Adrenal gland (tissue), 5 donors: ENCODE measurements around the gene DCAF7.

ENCODE experiments used
- POLR2A ChIP-seq, 2 donors: fragments of 450-650 bp; IDR thresholded peaks; one replicate each; pipeline ENCODE4 v1.6.1; 2017; ENCODE audit warnings: antibody characterized with exemption in 2 of 2, mild to moderate bottlenecking in 2 of 2, moderate library complexity in 1 of 2
- TF ChIP-seq, protein P1 (sequence below), 6 experiments: fragments of 450-650 bp in 4 of 6; fragments of 200-600 bp in 2 of 6; sonication (generic) in 1 of 6; IDR thresholded peaks; 1 replicate in 5 of 6; 2 replicates in 1 of 6; pipeline versions ENCODE4 v1.5.1 to v1.8.0; 2016 to 2021; ENCODE audit warnings: antibody characterized with exemption in 6 of 6, mild to moderate bottlenecking in 2 of 6, moderate library complexity in 1 of 6
- donor health status: DM: no; HTN: no; CAD: no.

DNA sequence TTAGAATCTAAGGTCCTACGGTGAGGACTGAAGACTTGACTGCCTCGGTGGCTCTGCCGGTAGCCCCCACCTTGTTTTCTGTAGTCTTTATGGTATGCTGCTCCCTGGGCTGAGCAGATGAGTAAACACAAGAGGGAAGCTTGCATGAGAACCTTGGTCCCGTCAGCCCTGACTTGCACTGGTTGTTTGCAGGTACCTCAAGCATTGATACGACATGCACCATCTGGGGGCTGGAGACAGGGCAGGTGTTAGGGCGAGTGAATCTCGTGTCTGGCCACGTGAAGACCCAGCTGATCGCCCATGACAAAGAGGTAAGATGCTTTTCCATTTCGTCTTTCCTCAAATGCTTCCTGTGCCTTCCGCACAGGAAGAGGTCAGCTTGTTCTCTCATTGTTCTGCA, 29.4 kb downstream of the DCAF7 start:
- TF ChIP-seq, protein P1, sequence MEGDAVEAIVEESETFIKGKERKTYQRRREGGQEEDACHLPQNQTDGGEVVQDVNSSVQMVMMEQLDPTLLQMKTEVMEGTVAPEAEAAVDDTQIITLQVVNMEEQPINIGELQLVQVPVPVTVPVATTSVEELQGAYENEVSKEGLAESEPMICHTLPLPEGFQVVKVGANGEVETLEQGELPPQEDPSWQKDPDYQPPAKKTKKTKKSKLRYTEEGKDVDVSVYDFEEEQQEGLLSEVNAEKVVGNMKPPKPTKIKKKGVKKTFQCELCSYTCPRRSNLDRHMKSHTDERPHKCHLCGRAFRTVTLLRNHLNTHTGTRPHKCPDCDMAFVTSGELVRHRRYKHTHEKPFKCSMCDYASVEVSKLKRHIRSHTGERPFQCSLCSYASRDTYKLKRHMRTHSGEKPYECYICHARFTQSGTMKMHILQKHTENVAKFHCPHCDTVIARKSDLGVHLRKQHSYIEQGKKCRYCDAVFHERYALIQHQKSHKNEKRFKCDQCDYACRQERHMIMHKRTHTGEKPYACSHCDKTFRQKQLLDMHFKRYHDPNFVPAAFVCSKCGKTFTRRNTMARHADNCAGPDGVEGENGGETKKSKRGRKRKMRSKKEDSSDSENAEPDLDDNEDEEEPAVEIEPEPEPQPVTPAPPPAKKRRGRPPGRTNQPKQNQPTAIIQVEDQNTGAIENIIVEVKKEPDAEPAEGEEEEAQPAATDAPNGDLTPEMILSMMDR (IDR thresholded peaks at IDR 0.05): no peak
- TF ChIP-seq POLR2A (IDR thresholded peaks at IDR 0.05): no peak
